HG03159 (cell line): Measurements from ENCODE around the gene SMOC2.

Experiments
- ATAC-seq: cut with Tn5 transposase; IDR thresholded peaks from one replicate; pipeline ENCODE4 v1.9.1; 2021; ENCODE audit warnings: mild to moderate bottlenecking, moderate library complexity; ENCODE audit not compliant: unreplicated experiment

The SMOC2 gene

DNA sequence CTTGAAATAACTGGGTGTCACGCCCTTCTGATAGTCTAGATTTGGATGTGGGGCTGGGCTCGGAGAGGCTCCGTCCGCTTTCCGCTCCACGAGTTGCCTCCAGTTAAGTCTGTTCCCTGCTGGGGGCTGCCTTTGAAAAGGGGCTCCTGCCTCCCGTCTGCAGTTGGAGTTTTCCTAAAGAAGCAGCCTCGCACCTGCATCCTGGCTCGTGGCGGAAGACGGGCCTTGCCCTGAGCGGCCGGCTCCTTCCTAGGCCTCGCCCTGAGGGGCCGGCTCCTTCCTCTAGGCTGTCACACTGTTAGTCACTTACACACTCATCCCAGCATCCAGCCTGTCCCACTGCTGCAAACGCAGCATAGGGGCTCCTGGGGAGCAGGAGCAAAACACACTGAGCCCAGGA lies 74.4 kb downstream of the SMOC2 start:
- no peak for ATAC-seq

- no peak for ATAC-seq
Measured at GRCh38 chr6:168516944-168517741, 76.2 kb downstream of the SMOC2 start.

GRCh38 chr6:168517742-168518347 lies 76.9 kb downstream of the SMOC2 start:
- no peak for ATAC-seq

GRCh38 chr6:168518348-168518745 lies 77.4 kb downstream of the SMOC2 start:
- no peak for ATAC-seq

DNA sequence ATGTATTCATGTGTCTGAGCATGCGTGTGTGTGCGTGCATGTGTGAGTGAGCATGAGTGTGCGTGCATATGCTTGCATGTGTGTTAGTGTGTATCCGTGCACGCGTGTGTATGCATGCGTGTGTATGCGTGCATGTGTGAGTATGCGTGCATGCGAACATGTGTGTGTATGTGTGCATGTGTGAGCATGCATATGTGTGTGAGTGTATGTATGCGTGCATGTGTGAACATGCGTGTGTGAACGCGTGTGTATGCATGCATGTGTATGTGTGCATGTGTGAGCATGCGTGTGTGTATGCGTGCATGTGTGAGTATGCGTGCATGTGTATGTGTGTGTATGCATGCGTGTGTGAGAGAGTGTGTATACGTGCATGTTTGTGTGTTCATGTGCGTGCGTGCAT lies 77.9 kb downstream of the SMOC2 start:
- ATAC-seq: no peak

DNA sequence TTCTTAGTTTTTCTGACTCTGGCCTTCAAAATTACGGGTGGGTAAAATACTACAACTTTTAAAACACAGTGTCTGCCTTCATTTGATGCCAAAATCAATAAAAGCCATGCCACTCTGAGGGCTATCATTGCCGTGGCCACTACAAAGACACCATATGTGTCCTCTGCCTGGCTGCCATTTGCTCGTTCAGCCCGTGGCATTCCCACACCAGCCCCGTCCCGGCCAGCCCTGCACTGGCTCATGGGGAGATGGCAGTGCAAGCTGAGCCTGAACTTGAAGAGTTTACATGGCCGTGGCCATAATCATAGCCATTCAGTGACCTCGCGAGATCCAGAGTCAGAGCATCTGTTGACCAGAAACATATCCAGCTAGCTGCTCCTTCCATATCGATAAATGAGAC lies 79.2 kb downstream of the SMOC2 start:
- no peak for ATAC-seq

DNA sequence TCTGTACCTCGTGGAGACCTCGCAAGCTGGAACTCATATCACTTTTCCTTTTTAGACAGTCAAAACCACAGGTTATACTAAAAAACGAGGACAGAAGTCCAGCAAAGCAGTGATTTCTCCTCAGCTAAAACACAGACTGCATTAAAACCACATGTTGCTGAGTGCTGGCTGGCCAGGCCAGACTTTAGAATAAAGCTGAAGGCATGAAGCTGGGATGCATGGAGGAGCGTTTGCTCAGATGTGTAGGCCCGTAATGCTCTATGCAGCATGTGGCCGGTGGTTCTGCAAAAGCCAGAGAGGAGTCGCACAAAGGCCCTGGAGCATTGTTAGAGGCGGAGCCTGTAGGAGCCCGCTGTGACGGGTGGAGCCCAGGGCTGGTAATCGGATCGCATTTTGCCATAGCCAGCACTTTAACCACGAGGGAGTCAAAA lies 83.6 kb downstream of the SMOC2 start:
- no peak for ATAC-seq

DNA sequence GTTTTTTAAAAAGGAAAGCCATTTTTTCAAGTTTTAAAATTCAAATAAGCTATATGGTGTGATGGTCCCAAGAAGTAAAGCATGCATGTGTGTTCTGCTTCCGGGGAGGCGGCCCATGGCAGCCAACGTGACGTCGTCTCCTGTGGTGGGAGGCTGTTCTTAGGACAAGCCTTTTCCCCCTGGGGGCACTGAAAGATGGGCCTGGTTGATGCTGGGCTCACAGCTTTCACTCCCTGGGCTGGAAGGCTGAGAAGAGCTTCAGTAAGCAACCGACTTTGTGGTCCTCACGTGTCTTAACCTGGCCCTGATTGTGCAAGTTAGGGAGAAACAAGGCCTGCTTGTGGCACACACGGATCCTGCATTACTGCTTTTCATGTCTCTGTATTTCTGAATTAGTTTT lies 84.1 kb downstream of the SMOC2 start:
- ATAC-seq: no peak

GRCh38 chr6:168525926-168526630 lies 85.1 kb downstream of the SMOC2 start:
- no peak for ATAC-seq

DNA sequence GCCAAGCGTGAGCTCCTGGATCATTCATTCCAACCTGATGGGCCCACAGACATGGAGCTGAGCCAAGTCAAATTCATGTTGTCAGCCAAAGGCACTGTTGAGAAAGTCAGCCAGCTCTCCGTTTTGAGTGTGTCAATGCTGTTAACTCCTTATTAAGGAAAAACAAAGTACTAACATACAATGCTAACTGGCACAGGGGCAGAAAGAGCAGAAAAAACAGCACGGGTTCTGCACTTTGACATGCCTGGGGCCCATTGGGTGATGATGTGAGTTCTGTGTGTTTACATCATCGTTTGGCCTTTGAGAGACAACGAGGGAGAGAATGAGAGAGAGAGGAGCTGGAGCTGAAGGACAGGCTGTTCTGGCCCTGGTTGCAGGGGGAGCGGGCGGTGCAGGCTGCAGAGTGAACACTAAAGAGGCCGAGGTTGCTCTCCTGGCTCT lies 85.9 kb downstream of the SMOC2 start:
- no peak for ATAC-seq

GRCh38 chr6:168527451-168528210 lies 86.6 kb downstream of the SMOC2 start:
- ATAC-seq: no peak

- no peak for ATAC-seq
Measured at GRCh38 chr6:168528474-168529095, 87.6 kb downstream of the SMOC2 start.

GRCh38 chr6:168529214-168529613 lies 88.2 kb downstream of the SMOC2 start:
- ATAC-seq: no peak

GRCh38 chr6:168530653-168531071 lies 89.7 kb downstream of the SMOC2 start:
- no peak for ATAC-seq

DNA sequence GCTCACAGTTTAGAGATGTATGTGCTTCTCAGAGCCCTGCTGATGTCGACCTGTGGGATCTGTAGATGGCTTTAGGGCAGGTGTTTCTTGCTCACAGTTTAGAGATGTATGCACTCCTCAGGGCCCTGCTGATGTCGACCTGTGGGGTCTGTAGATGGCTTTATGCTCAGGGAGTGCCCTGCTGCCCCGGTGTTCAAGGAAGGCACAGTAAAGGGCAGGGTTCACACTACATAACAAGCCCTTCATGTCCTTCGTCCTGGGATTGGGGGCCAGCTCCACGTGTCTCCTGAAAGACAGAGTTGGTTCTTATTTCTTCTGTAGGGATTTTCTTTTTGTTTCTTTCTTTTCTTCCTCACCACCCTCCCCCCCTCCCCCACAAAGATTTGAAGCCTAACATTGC lies 91.1 kb downstream of the SMOC2 start:
- ATAC-seq: no peak

DNA sequence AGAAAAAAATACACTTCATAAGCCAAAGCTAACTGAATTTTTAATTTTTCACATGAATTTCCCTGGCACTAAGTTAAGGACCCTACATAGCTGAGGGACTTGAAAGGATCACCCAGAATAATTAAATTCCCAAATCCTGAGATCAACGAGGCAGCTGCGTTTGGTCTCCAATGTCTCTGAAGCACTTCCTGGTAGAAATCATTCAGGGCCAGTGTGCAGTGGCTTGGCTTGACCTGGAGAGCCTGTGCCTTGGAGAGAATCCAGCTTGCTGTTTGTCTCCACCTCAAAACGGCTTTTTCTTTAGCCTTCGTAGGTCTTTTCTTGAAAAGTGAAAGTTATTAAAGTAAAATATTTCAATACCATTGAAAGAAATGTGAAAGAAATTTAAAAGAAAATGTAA lies 92.4 kb downstream of the SMOC2 start:
- no peak for ATAC-seq

GRCh38 chr6:168534265-168534664 lies 93.3 kb downstream of the SMOC2 start:
- no peak for ATAC-seq

GRCh38 chr6:168535711-168536110 lies 94.7 kb downstream of the SMOC2 start:
- no peak for ATAC-seq

GRCh38 chr6:168536196-168536595 lies 95.2 kb downstream of the SMOC2 start:
- ATAC-seq: no peak

GRCh38 chr6:168536665-168537539 lies 95.9 kb downstream of the SMOC2 start:
- no peak for ATAC-seq
